H1 (cell line): Measurements from ENCODE around the gene TPD52L1. TPM values are rescaled to one million over a fixed set of nuclear protein-coding genes. Genes with fewer than 3 reads are reported as not detected.

Source experiments
- CTCF ChIA-PET: fragments of 300-600 bp; sonication (Branson Sonifier 250); formaldehyde crosslinking; loops from one replicate; lab custom pipeline; 2021; ENCODE audit not compliant: partially characterized antibody; lab: Charles Lee
- POLR2A ChIA-PET: fragments of 300-600 bp; sonication (Branson Sonifier 250); formaldehyde crosslinking; loops from one replicate; lab custom pipeline; 2021; ENCODE audit warnings: inconsistent platforms; ENCODE audit not compliant: partially characterized antibody; lab: Charles Lee
- DNase-seq, 2 experiments: peaks; one replicate each; pipeline versions ENCODE4 v3.0.0 to v3.0.0-alpha.2; 2010 to 2022; ENCODE audit warnings: low spot score in 2 of 2, low read depth in 1 of 2, mixed read lengths in 1 of 2
- FAIRE-seq: peaks from 2 replicates; lab custom pipeline; 2011; peaks lifted over from hg19 to GRCh38; lab: Jason Lieb, UNC
- H2AFZ ChIP-seq: 2 replicates; pipeline ENCODE4 v1.8.1; 2012; ENCODE audit warnings: low read length, inconsistent platforms
- H2AK5ac ChIP-seq: 2 replicates; pipeline ENCODE4 v1.6.1; 2013; ENCODE audit warnings: low read depth, low read length
- H2BK120ac ChIP-seq: replicated peaks from 2 replicates; pipeline ENCODE3; 2013; ENCODE audit warnings: low read depth, low read length, inconsistent platforms
- H2BK12ac ChIP-seq: 2 replicates; pipeline ENCODE4 v1.6.1; 2013; ENCODE audit warnings: low read depth, low read length
- H2BK15ac ChIP-seq: 2 replicates; pipeline ENCODE4 v1.6.1; 2013; ENCODE audit warnings: low read length
- H2BK20ac ChIP-seq: 2 replicates; pipeline ENCODE4 v1.6.1; 2013; ENCODE audit warnings: low read length
- H2BK5ac ChIP-seq: 2 replicates; pipeline ENCODE4 v1.6.1; 2013; ENCODE audit warnings: low read depth, low read length
- H3K14ac ChIP-seq: 2 replicates; pipeline ENCODE4 v1.6.1; 2013; ENCODE audit warnings: inconsistent platforms; ENCODE audit not compliant: insufficient read length
- H3K18ac ChIP-seq: 2 replicates; pipeline ENCODE4 v1.6.1; 2013; ENCODE audit warnings: low read length; ENCODE audit errors: extremely low read depth
- H3K23ac ChIP-seq: 2 replicates; pipeline ENCODE4 v1.6.1; 2013; ENCODE audit warnings: inconsistent platforms; ENCODE audit not compliant: insufficient read length
- H3K23me2 ChIP-seq: 2 replicates; pipeline ENCODE4 v1.6.1; 2013; ENCODE audit warnings: low read depth, low read length
- H3K27ac ChIP-seq: 2 replicates; pipeline ENCODE4 v1.6.1; 2011; ENCODE audit warnings: low read depth, low read length, inconsistent platforms
- H3K27me3 ChIP-seq, 4 experiments: replicated peaks in 1 of 4; 1 replicate in 1 of 4; 2 replicates in 3 of 4; pipeline versions ENCODE4 v1.6.1 to v1.8.1; 2011 to 2013; ENCODE audit warnings: low read length in 3 of 4, mild to moderate bottlenecking in 3 of 4, inconsistent platforms in 2 of 4, mixed read lengths in 2 of 4, moderate library complexity in 1 of 4; ENCODE audit not compliant: control insufficient read depth in 3 of 4, insufficient read depth in 3 of 4; ENCODE audit errors: extremely low read depth in 1 of 4
- H3K36me3 ChIP-seq, 4 experiments: 2 replicates each; pipeline versions ENCODE4 v1.6.1 to v1.8.1; 2011 to 2013; ENCODE audit warnings: mild to moderate bottlenecking in 4 of 4, low read length in 3 of 4, moderate library complexity in 2 of 4, control low read depth in 1 of 4, inconsistent platforms in 1 of 4; ENCODE audit not compliant: insufficient read depth in 4 of 4, control insufficient read depth in 2 of 4
- H3K4ac ChIP-seq: replicated peaks from 2 replicates; pipeline ENCODE3; 2013; ENCODE audit warnings: low read length, low read depth, mixed read lengths, inconsistent platforms; ENCODE audit not compliant: insufficient read length
- H3K4me1 ChIP-seq, 4 experiments: replicated peaks in 1 of 4; 1 replicate in 1 of 4; 2 replicates in 3 of 4; pipeline versions ENCODE4 v1.6.1 to v1.8.1; 2011 to 2013; ENCODE audit warnings: low read length in 3 of 4, inconsistent platforms in 2 of 4, mixed read lengths in 1 of 4; ENCODE audit not compliant: insufficient read depth in 4 of 4, control insufficient read depth in 3 of 4
- H3K4me2 ChIP-seq, 2 experiments: 2 replicates each; pipeline versions ENCODE4 v1.6.1 to v1.8.1; 2011 to 2013; ENCODE audit warnings: low read depth in 2 of 2, low read length in 2 of 2, control low read depth in 1 of 2, inconsistent platforms in 1 of 2, mild to moderate bottlenecking in 1 of 2; ENCODE audit not compliant: insufficient read depth in 1 of 2
- H3K4me3 ChIP-seq, 4 experiments: fragments of 200-600, 300-600 bp in 1 of 4; sonication (generic), shearing (Covaris generic), sonication (Bioruptor Twin) in 1 of 4; 2 replicates each; pipeline versions ENCODE4 v1.5.1 to v1.8.1; 2011 to 2016; ENCODE audit warnings: low read length in 4 of 4, low read depth in 3 of 4, control low read depth in 2 of 4, inconsistent platforms in 2 of 4, mild to moderate bottlenecking in 2 of 4, mixed read lengths in 1 of 4, moderate library complexity in 1 of 4; ENCODE audit not compliant: insufficient read depth in 2 of 4; ENCODE audit errors: extremely low read depth in 1 of 4
- H3K56ac ChIP-seq: replicated peaks from 2 replicates; pipeline ENCODE3; 2013; ENCODE audit warnings: low read depth, mild to moderate bottlenecking, mixed read lengths, low read length, inconsistent platforms; ENCODE audit not compliant: insufficient read length
- H3K79me1 ChIP-seq: 2 replicates; pipeline ENCODE4 v1.6.1; 2013; ENCODE audit warnings: low read depth, low read length, control low read depth
- H3K79me2 ChIP-seq, 2 experiments: 2 replicates each; pipeline versions ENCODE4 v1.6.1 to v1.8.1; 2012 to 2013; ENCODE audit warnings: low read length in 2 of 2, mild to moderate bottlenecking in 2 of 2, inconsistent platforms in 1 of 2; ENCODE audit not compliant: insufficient read depth in 2 of 2, control insufficient read depth in 1 of 2
- H3K9ac ChIP-seq, 4 experiments: replicated peaks in 1 of 4; 1 replicate in 1 of 4; 2 replicates in 3 of 4; pipeline versions ENCODE4 v1.6.1 to v1.8.1; 2011 to 2013; ENCODE audit warnings: low read depth in 3 of 4, low read length in 3 of 4, control low read depth in 2 of 4, mild to moderate bottlenecking in 2 of 4, moderate library complexity in 2 of 4, inconsistent platforms in 1 of 4; ENCODE audit errors: extremely low read depth in 1 of 4
- H3K9me3 ChIP-seq, 2 experiments: 2 replicates each; pipeline versions ENCODE4 v1.6.1 to v1.8.1; 2012 to 2013; ENCODE audit warnings: mild to moderate bottlenecking in 2 of 2, moderate library complexity in 2 of 2, control low read depth in 1 of 2, inconsistent platforms in 1 of 2, low read depth in 1 of 2, low read length in 1 of 2, mixed read lengths in 1 of 2; ENCODE audit not compliant: insufficient read depth in 2 of 2
- H4K20me1 ChIP-seq, 2 experiments: replicated peaks in 1 of 2; 2 replicates each; pipeline versions ENCODE3 to v1.8.1; 2011 to 2013; ENCODE audit warnings: inconsistent platforms in 2 of 2, low read length in 2 of 2, mild to moderate bottlenecking in 1 of 2; ENCODE audit not compliant: insufficient read depth in 2 of 2, control insufficient read depth in 1 of 2
- H4K5ac ChIP-seq: 2 replicates; pipeline ENCODE4 v1.6.1; 2013; ENCODE audit warnings: low read length, low read depth, mixed read lengths, inconsistent platforms; ENCODE audit not compliant: insufficient read length
- H4K8ac ChIP-seq: 2 replicates; pipeline ENCODE4 v1.8.0; 2013; ENCODE audit warnings: mild to moderate bottlenecking, moderate library complexity, low read length, inconsistent platforms; ENCODE audit not compliant: insufficient read depth; ENCODE audit errors: extremely low read depth
- H4K91ac ChIP-seq: replicated peaks from 2 replicates; pipeline ENCODE3; 2013; ENCODE audit warnings: low read length, mixed read lengths, inconsistent platforms; ENCODE audit not compliant: insufficient read length
- ASH2L ChIP-seq: fragments of 200-600, 300-600 bp; sonication (generic); IDR thresholded peaks from one replicate; pipeline ENCODE4 v1.7.1; 2017; ENCODE audit warnings: low read length
- CHD1 ChIP-seq: IDR thresholded peaks from 2 replicates; pipeline ENCODE4 v1.6.1; 2012; ENCODE audit warnings: low read depth, low read length, improper control_type of control experiment
- HDAC6 ChIP-seq: IDR thresholded peaks from one replicate; pipeline ENCODE4 v1.7.1; 2012; ENCODE audit warnings: low read depth, mild to moderate bottlenecking, inconsistent platforms, low read length, moderate library complexity
- RFX5 ChIP-seq: IDR thresholded peaks from 2 replicates; pipeline ENCODE4 v1.6.1; 2011; ENCODE audit warnings: low read depth, low read length, improper control_type of control experiment, borderline replicate concordance
- SIN3A ChIP-seq, 2 experiments: IDR thresholded peaks in 1 of 2; conservative IDR thresholded peaks in 1 of 2; 2 replicates each; pipeline ENCODE4 v1.6.1; 2011 to 2012; ENCODE audit warnings: low read length in 2 of 2, improper control_type of control experiment in 1 of 2, low read depth in 1 of 2, mild to moderate bottlenecking in 1 of 2
- SRF ChIP-seq: IDR thresholded peaks from 2 replicates; pipeline ENCODE4 v1.6.1; 2011; ENCODE audit warnings: mild to moderate bottlenecking, low read depth, low read length, moderate library complexity
- SUZ12 ChIP-seq: fragments of 200-600 bp; sonication (generic); IDR thresholded peaks from 2 replicates; pipeline ENCODE4 v1.6.1; 2012; ENCODE audit warnings: mild to moderate bottlenecking, inconsistent platforms, low read length, moderate library complexity, mixed read lengths
- WGBS, 2 experiments: shearing (Covaris generic) in 1 of 2; methylation state at CpG; one replicate each; pipeline versions ENCODE4 v1.1.6 to v1.1.7; 2013 to 2015; ENCODE audit warnings: low lambda C conversion rate in 2 of 2, mixed read lengths in 2 of 2, inconsistent platforms in 1 of 2, low coverage in 1 of 2, missing lambda C conversion rate in 1 of 2; ENCODE audit not compliant: insufficient replicate concordance in 2 of 2, insufficient coverage in 1 of 2, insufficient read length in 1 of 2; ENCODE audit errors: extremely low coverage in 1 of 2, missing lambda C conversion rate in 1 of 2; 5-methylcytosine and 5-hydroxymethylcytosine counted together
- polyA plus RNA-seq, 7 experiments: library from polyadenylated mRNA; depleted of rRNA in 3 of 7; stranded (reverse) in 5 of 7; unstranded in 2 of 7; fragments of >200 nt in 5 of 7; fragments of 200-250 nt in 2 of 7; gene quantifications; 1 replicate in 5 of 7; 2 replicates in 1 of 7; 4 replicates in 1 of 7; pipeline versions ENCODE4 v1.2.1 to v1.2.3, GENCODE V29; 2011 to 2013; ENCODE audit warnings: missing spikeins in 2 of 7, mixed read lengths in 2 of 7
- total RNA-seq: library from RNA; stranded (reverse); fragmentation: NEBNext Ultra II Directional; extraction: Animal tissue kit (Norgen Biotek cat#: 25700); gene quantifications from 2 replicates; pipeline ENCODE4 v1.2.1, GENCODE V29; 2021
- TF ChIP-seq, protein P1 (sequence below): IDR thresholded peaks from 2 replicates; pipeline ENCODE4 v1.6.1; 2011; ENCODE audit warnings: low read depth, mild to moderate bottlenecking, low read length; ENCODE audit not compliant: insufficient read depth

Gene TPD52L1
- total and polyA plus RNA-seq, 2 of the 8 experiments (the other 6 are each of a cell fraction or from before 2014, with no cell fraction given) = 7.4 to 14.2 TPM

DNA sequence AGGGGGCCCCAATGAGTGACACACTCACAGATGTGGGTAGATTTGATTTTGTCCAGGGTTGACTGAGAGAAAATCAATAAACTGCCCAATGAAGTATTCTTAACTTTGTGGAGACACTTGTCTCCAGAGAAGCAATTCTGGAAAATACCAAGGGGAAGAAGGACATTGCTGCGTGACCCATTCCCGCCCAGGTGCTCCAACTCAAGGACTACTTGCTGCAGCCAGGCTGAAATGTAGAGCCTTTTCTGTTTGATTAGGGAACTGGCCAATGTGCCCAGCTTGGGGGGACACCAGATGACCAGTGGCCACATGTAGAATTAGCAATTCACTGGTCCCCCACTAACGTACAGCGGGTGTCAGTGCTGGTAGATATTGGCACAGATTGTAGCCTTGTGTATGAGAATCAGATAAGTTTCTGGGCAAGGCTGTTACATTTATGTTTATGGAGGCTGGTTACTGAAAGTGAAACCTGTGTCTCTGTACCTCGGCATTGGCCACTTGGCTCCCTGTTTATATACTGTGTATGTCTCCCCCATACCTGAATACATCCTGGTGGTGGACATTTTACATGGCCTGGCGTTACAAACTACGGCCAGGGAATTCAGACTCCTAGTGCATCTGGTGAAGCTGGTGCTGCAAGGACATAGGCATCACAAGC, 115.9 kb downstream of the TPD52L1 start:
- no peak for FAIRE-seq
- H4K8ac ChIP-seq = no peak overlapping the region
- TF ChIP-seq SRF (no peak), SUZ12 (no peak), RFX5 (no peak), SIN3A (conservative IDR thresholded peaks at IDR 0.05 in 1 of 2, IDR thresholded peaks at IDR 0.05 in 1 of 2; ENCODE audit: low read depth in 1 of 2, low read length in 2 of 2) (no peak), CHD1 (no peak), ASH2L (no peak), HDAC6 (no peak)
- TF ChIP-seq, protein P1, sequence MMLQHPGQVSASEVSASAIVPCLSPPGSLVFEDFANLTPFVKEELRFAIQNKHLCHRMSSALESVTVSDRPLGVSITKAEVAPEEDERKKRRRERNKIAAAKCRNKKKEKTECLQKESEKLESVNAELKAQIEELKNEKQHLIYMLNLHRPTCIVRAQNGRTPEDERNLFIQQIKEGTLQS = no peak

More for the DNA sequence above, 115.9 kb downstream of the TPD52L1 start:
- CTCF ChIA-PET = no interaction called here
- H2BK5ac ChIP-seq = no peak overlapping the region
- H4K91ac ChIP-seq = no peak overlapping the region
- H2BK20ac ChIP-seq = no peak overlapping the region
- H3K23ac ChIP-seq = no peak overlapping the region
- 96% methylated on average over 7 of the region's 7 CpGs; no CpG with 5 or more reads in 1 of the 2 experiments for WGBS, 2 experiments
- no peaks in the 10 kb centered on the region for H3K9me3 ChIP-seq
- no peak overlapping the region for H2BK120ac ChIP-seq
- no peak overlapping the region for H2AK5ac ChIP-seq
- H3K23me2 ChIP-seq = no peaks in the 10 kb centered on the region
- H3K14ac ChIP-seq = no peak overlapping the region
- no peak for DNase-seq
- no peak overlapping the region for H3K9ac ChIP-seq
- H3K4me2 ChIP-seq = no peak overlapping the region
- POLR2A ChIA-PET = no interaction called here
- no peak overlapping the region for H4K5ac ChIP-seq
- no peaks in the 10 kb centered on the region for H3K79me1 ChIP-seq
- H3K4me1 ChIP-seq = no peaks in the 10 kb centered on the region; a peak in 1 of 7 replicates
- no peak overlapping the region for H2AFZ ChIP-seq
- no peak overlapping the region for H2BK15ac ChIP-seq
- peaks cover 0 to 7% (median 0%) of the 10 kb centered on the region in 4 experiments; a peak in 3 of 8 replicates for H3K36me3 ChIP-seq
- H3K4ac ChIP-seq = no peak overlapping the region
- no peak overlapping the region for H3K27ac ChIP-seq
- no peak overlapping the region for H3K4me3 ChIP-seq
- no peak overlapping the region for H3K56ac ChIP-seq
- H4K20me1 ChIP-seq = no peaks in the 10 kb centered on the region
- H3K18ac ChIP-seq = no peak overlapping the region
- H3K27me3 ChIP-seq = no peaks in the 10 kb centered on the region
- no peaks in the 10 kb centered on the region for H3K79me2 ChIP-seq
- no peak overlapping the region for H2BK12ac ChIP-seq
